ENCODE measurements around the gene KRT76.

- TF ChIP-seq CTCF (IDR thresholded peaks at IDR 0.05): no peak
- TF ChIP-seq POLR2A (IDR thresholded peaks at IDR 0.05): no peak
Measured at GRCh38 chr12:52794479-52795331, 17.6 kb upstream of the KRT76 start.
